GM18498 (cell line): Measurements from ENCODE around the gene SH2D6.

ENCODE experiments used
- ATAC-seq: cut with Tn5 transposase; IDR thresholded peaks from one replicate; pipeline ENCODE4 v1.9.1; 2021; ENCODE audit warnings: mild to moderate bottlenecking, moderate library complexity; ENCODE audit not compliant: unreplicated experiment

Gene SH2D6

GRCh38 chr2:85421260-85422071, 3.0 kb downstream of the SH2D6 start:
- ATAC-seq = no peak

GRCh38 chr2:85422072-85422457, 3.6 kb downstream of the SH2D6 start:
- ATAC-seq = no peak

GRCh38 chr2:85423525-85423924, 5.0 kb downstream of the SH2D6 start:
- no peak for ATAC-seq

- no peak for ATAC-seq
Measured at GRCh38 chr2:85425588-85425987, 7.1 kb downstream of the SH2D6 start.

- ATAC-seq = no peak
Measured at GRCh38 chr2:85427300-85427835, 8.9 kb downstream of the SH2D6 start.

- ATAC-seq = no peak
Measured at GRCh38 chr2:85428343-85428881, 9.9 kb downstream of the SH2D6 start.

GRCh38 chr2:85429213-85429923, 10.9 kb downstream of the SH2D6 start:
- no peak for ATAC-seq

- ATAC-seq = no peak
Measured at GRCh38 chr2:85429924-85430289, 11.4 kb downstream of the SH2D6 start.

GRCh38 chr2:85430752-85431569, 12.4 kb downstream of the SH2D6 start:
- no peak for ATAC-seq

GRCh38 chr2:85431570-85432205, 13.2 kb downstream of the SH2D6 start:
- no peak for ATAC-seq

- ATAC-seq = no peak
Measured at GRCh38 chr2:85433511-85434089, 15.1 kb downstream of the SH2D6 start.

- ATAC-seq = no peak
Measured at GRCh38 chr2:85434696-85435095, 16.2 kb downstream of the SH2D6 start.

GRCh38 chr2:85435220-85435958, 16.9 kb downstream of the SH2D6 start:
- no peak for ATAC-seq

- no peak for ATAC-seq
Measured at GRCh38 chr2:85435981-85436835, 17.7 kb downstream of the SH2D6 start.

- ATAC-seq = no peak
Measured at GRCh38 chr2:85436836-85437487, 18.4 kb downstream of the SH2D6 start.

- ATAC-seq = peak; percentile 93
Measured at GRCh38 chr2:85437488-85438200, 19.1 kb downstream of the SH2D6 start.
